GM21786 (cell line): ENCODE results near the gene HOXC9.

Source experiments
- ATAC-seq: cut with Tn5 transposase; IDR thresholded peaks from one replicate; pipeline ENCODE4 v1.9.1; 2021; ENCODE audit not compliant: unreplicated experiment

The HOXC9 gene

DNA sequence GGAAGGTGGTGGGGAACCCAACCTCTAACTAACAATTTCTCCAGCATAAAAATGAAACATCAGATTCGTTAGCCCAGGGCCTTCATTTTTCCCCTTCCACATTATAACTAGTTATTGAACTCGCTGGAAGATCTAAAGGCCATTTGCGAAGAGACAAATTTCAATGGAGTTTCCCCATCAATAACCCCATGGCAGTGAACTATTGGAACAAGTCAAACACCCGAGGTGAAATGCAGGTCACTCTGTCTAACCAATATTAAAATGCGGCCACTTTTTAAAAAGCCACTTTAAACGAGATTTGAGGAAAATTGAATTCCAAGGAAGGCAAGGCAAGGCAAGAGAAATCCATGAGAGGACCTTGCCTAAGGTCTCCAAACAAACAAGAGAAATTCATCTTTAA, 49.1 kb downstream of the HOXC9 start:
- no peak for ATAC-seq

DNA sequence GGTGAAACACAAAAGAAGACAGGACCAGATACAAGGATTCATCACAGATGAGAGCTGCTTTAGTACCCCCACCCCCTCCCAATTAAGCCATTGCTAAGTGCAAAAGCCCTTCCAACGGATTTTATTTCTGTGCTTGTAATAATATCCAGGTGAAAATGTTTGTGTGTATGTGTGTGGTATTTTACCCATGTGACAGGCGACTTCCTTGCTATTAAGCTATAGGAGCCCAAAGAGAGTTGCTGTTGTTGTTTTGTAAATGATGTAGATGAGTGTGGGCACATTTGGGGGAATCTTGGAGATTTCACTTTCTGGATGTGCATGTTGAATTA, 50.5 kb downstream of the HOXC9 start:
- ATAC-seq: no peak

DNA sequence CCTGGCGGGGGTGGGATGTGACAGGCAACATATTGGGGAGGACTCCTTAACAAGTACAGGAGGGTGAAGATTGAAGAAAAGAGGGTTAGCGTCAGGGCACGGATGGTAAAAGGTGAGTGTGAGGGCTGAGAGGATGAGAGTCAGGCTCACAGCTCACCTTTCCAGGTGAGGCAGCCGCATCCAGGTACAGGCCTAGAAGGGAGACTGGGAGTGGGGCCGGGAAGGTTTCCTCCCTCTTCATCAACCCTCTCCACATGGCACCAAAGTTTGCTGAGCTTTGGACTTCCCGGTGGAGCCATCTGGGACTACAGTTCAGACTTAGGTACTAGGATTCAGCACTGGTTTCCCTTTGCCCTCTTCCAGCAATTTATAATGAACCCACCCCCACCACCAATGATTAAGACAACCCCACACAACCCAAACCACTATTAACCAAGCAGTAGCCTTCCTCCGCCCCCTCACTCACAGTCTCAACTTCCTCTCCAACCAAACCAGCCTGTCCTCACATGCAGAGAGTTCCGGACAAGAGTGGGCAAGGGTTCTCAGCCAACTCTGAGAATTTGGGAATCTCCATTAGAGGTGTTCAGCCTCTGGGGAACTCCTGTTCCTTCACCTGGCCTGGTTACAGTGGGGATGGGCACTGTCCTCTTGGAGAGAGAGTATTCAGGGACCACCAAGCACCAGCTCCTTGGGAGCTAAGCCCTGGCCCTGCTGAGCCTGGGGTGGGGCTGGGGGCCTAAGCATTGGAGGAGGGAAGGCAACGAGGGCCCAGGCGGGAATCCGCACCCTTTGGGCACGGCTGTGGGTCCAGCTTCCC, 51.3 kb downstream of the HOXC9 start:
- ATAC-seq: no peak

DNA sequence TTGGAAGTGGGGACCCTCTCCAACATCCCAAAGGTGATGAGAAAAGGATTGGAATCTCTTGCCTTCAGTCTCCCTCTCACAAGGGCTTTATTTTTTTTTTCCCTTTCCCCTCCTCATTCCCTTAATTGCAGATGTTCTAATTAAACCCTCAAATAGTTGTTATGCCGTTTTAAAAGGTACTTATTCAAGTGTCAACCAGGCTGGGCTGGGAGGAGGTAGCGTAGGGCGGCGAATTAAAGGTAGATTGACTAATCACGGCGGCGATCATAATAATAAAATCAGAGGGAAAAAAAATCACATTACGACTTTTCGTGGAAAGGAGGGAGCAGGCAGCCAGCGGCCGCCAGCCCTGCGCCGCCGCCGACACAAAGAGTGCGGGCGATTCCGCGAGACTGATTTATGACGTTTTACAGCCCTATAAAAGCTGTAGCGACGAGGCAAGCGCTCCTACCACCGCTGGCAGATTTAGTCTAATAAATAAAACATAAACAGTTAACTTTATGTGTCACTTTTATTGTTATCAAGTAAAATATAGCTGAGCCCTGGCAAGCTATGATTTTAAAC, 52.0 kb downstream of the HOXC9 start:
- no peak for ATAC-seq

DNA sequence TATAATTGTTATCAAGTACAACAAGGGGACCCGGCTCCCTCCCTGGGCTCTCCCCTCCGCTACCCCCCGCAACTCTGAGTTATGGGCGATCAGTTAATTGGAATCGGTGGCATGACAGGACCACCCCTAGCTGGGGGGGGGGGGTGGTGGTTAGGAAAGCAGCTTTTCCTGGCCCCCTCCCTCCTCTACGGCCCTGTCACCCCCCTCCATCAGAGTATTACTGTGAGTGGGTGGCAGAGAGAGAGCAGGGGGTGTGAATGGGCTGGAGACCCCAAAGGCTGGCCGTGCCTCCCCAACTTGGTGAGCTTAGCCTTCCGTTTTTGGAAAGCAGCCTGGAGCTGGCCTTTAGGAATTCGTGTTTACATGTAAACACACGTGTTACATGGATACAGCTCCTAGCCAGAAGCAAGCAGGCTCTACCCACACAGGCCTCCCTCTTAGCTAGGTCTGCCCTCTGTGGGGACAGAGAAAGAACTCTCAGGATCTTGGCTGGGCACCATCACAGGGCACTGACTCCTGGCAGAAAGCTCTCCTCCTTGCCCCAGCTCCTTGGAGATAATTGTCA, 52.6 kb downstream of the HOXC9 start:
- ATAC-seq: peak; percentile 4
